ENCODE measurements around the gene HGS. TPM values are rescaled to one million over a fixed set of nuclear protein-coding genes. Genes with fewer than 3 reads are reported as not detected.

Gene HGS
- total RNA-seq, 4 donors from 2014 or later = 96.1 to 205 (median 150) TPM

GRCh38 chr17:81703747-81704654, 20.2 kb downstream of the HGS start:
- Histone ChIP-seq H3K27ac (peak overlapping the region; percentile 92 to 99 (median 97)), H3K9me3 (no peaks in the 10 kb centered on the region), H3K4me3 (peak overlapping the region; percentile 70 to 98 (median 92)), H3K4me1 (peaks cover 21 to 36% (median 30%) of the 10 kb centered on the region in 4 donors), H3K27me3 (no peaks in the 10 kb centered on the region), H3K36me3 (peaks cover 0 to 20% (median 5%) of the 10 kb centered on the region in 4 donors)
- in situ Hi-C loops (cut with MboI; ENCODE audit: low pct_ligation_motif_present in 1 of 4, low pct_unique_long_range_greater_than_20kb in 1 of 4, low sequenced_read_pairs in 3 of 4) = no loop called here
- WGBS, 2 donors (ENCODE audit: low coverage in 1 of 2) = 0 to 19% methylated on average over 1 to 26 of the region's 27 CpGs
- DNase-seq = no peak
- no peak for TF ChIP-seq POLR2AphosphoS5 (IDR thresholded peaks at IDR 0.05)
- no peak for TF ChIP-seq POLR2A (IDR thresholded peaks at IDR 0.05)
- TF ChIP-seq CTCF (IDR thresholded peaks at IDR 0.05) = no peak
- TF ChIP-seq EP300 (IDR thresholded peaks at IDR 0.05; ENCODE audit: low read depth) = no peak
- intact Hi-C loops (cut with DNase I; ENCODE audit: low total_unique reads) = no loop called here

GRCh38 chr17:81705518-81706231, 21.9 kb downstream of the HGS start:
- Histone ChIP-seq H3K9me3 (no peaks in the 10 kb centered on the region), H3K4me1 (peaks cover 31 to 45% (median 42%) of the 10 kb centered on the region in 4 donors), H3K27ac (no peak overlapping the region), H3K4me3 (no peak overlapping the region), H3K27me3 (no peaks in the 10 kb centered on the region), H3K36me3 (peaks cover 0 to 14% (median 5%) of the 10 kb centered on the region in 4 donors)
- intact Hi-C loops (cut with DNase I; ENCODE audit: low total_unique reads) = no loop called here
- 94 to 97% methylated on average over 12 to 30 of the region's 30 CpGs for WGBS, 2 donors (ENCODE audit: low coverage in 1 of 2)
- in situ Hi-C loops (cut with MboI; ENCODE audit: low pct_ligation_motif_present in 1 of 4, low pct_unique_long_range_greater_than_20kb in 1 of 4, low sequenced_read_pairs in 3 of 4) = no loop called here
- no peak for DNase-seq
- TF ChIP-seq POLR2A (IDR thresholded peaks at IDR 0.05) (no peak), EP300 (IDR thresholded peaks at IDR 0.05; ENCODE audit: low read depth) (no peak), CTCF (IDR thresholded peaks at IDR 0.05) (no peak), POLR2AphosphoS5 (IDR thresholded peaks at IDR 0.05) (no peak)

- peaks cover 35 to 48% (median 44%) of the 10 kb centered on the region in 4 donors for H3K4me1 ChIP-seq
- peaks cover 0 to 11% (median 5%) of the 10 kb centered on the region in 4 donors for H3K36me3 ChIP-seq
- no peaks in the 10 kb centered on the region for H3K27me3 ChIP-seq
- 94% methylated on average over 17 of the region's 17 CpGs; no CpG with 5 or more reads in 1 of the 2 donors for WGBS, 2 donors (ENCODE audit: low coverage in 1 of 2)
- no peak for DNase-seq
- in situ Hi-C loops (cut with MboI; ENCODE audit: low pct_ligation_motif_present in 1 of 4, low pct_unique_long_range_greater_than_20kb in 1 of 4, low sequenced_read_pairs in 3 of 4) (no loop called here), intact Hi-C loops (cut with DNase I; ENCODE audit: low total_unique reads) (no loop called here)
- TF ChIP-seq POLR2A (IDR thresholded peaks at IDR 0.05) = no peak
- TF ChIP-seq EP300 (IDR thresholded peaks at IDR 0.05; ENCODE audit: low read depth) = no peak
- no peak for TF ChIP-seq CTCF (IDR thresholded peaks at IDR 0.05)
- TF ChIP-seq POLR2AphosphoS5 (IDR thresholded peaks at IDR 0.05) = no peak
- no peak overlapping the region for H3K4me3 ChIP-seq
- H3K27ac ChIP-seq = no peak overlapping the region
- H3K9me3 ChIP-seq = no peaks in the 10 kb centered on the region
Observed at GRCh38 chr17:81706232-81706611, 22.4 kb downstream of the HGS start.

Data from transverse colon (tissue), 4 donors.